NCI-H187 treated with DMSO at 0.1 percent for 48 hours (cell line): ENCODE results near the gene SLC6A2.
"Not testable (repeated sequence)": the region's sequence is repeated elsewhere in the genome, so short reads cannot be mapped to it uniquely, and the experiment has no call there.

ENCODE experiments used
- DNase-seq: peaks from one replicate; lab custom pipeline; 2025; lab: John Stamatoyannopoulos, UW

The SLC6A2 gene

DNA sequence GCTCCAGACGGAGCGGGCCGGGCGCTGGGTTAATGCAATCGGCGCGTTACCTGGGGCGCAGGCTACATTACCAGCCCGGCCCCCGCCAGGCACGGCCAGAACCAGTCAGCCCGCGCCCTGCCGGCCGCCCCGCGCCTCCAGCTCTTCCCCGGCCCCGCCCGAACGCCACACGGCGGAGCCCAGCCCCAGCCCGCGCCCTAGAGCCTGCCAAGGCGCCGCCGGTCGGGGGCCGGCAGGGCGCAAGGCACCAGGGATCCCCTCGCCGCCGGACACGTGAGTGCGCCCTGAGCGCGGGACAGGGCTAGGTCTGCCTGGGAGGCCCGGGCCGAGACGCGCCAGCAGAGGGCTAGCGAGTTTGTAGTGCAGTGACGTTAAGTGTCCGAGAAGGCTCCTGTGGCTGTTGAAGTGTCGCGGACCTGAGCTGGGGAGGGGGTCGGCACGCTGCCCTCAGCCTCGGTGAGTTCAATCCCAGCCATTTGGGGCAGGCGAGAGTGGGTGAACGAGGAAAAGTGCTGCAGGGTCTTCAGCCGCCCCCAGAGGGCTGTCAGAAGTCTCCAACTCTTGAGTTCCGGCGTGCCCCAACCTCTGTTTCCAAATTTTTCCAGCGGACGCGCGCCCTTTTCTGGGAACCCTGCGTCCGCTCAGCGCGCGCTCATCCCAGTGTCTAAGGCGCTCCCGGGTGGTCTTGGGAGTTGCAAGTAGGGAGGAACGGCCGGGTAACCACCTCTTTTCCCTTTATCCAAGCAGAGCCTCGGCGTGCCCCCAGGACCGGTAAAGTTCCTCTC lies at the start of gene SLC6A2:
TSS of gene SLC6A2 (plus strand) at position 92 of the 785 bp plus-strand sequence. CDS start 707 bp downstream, outside the sequence.
- no peak for DNase-seq

DNA sequence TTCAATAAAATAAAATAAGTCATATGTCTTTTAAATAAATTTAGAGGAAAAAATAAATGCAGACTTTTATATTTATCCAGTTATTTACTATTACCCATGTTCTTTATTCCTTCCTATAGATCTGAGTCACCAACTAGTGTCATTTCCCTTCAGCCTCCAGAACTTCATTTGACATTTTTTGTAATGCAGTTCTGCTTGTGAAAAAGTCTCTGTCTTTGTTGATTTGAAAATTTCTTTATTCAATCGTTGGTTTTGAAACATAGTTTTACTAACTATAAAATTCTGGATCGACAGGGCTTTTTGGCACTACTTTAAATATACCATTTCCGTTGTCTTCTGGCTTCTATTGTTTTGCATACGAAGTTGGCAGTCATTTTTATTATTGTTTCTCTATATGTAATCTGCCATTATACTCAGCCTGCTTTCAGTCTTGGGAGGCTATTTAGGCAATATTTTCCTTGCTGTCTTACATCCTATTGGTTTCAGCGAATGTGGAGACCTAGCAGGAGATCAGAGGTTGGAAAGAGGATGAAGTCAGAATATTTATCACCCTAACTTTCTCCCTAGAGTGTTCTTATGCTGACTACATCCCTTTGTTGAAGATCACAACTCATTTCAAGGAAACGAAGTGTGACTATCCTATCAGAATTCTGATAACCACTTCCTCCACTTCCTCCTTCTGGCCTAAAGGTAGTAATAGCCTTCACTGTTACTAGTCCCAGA lies 42.0 kb upstream of the SLC6A2 start:
- DNase-seq = no peak

DNA sequence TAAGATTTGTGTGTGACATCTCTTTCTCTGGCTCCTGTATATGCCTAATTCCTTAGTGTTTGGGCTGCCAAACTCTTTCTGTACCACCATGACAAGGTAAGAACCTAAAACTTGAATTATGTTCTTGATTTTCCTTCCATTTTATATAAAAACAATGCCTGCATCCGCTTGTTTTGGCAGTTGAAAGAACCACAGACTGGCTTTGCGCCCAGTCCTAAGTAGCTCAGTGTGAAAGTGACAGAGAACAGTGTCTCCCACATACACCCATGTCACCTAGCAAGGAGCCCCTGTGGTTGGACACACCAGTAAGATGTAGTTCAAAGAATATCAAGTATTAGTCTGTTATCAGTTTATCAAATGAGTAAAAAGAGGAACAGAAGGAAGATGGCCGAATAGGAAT lies 40.7 kb upstream of the SLC6A2 start:
- DNase-seq = no peak

DNA sequence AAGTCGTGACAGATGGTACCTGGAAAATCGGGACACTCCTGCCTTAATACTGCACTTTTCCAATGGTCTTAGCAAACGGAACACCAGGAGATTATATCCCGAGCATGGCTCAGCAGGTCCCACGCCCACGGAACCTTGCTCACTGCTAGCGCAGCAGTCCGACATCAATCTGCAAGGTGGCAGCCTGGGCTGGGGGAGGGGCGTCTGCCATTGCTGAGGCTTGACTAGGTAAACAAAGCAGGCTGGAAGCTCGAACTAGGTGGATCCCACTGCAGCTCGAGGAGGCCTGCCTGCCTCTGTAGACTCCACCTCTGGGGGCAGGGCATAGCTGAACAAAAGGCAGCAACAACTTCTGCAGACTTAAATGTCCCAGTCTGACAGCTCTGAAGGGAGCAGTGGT lies 40.1 kb upstream of the SLC6A2 start:
- DNase-seq = not testable (repeated sequence)

DNA sequence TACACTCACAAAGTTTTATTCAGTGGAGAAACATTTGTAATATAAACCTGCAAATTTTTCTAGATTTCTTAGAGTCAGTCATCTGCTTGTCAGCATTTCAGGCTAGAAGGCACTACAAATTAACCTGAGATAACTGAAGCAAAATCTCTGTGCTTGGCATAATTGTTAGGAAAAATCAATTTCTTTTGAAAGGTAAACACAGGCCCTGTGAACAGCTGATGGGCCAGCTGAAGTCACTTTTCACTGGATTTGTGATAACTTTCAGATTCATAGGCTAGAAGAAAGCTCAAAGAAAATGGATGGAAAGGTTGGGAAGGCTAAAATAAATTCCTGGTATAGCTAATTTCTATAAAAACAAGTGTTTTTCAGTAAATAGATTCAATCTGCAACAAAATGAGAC lies 34.0 kb upstream of the SLC6A2 start:
- no peak for DNase-seq

DNA sequence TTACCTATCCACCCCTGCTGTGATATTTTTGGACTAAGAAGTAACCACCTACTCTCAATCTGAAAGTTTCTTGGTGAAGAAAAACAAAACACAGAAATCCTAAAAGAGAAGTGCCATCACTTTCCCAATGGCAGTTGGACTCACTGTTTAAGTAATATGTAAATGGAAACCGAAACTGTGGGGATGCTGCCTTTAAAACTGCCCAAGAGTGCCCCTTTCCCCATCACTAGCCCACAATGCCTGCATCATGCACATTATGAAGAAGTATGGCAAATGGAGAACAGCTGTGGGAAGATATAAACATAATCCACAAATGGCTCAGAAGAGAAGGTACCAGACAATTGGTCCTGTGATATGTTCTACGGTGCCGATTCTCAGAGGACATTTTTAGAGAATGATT lies 33.5 kb upstream of the SLC6A2 start:
- DNase-seq = no peak

DNA sequence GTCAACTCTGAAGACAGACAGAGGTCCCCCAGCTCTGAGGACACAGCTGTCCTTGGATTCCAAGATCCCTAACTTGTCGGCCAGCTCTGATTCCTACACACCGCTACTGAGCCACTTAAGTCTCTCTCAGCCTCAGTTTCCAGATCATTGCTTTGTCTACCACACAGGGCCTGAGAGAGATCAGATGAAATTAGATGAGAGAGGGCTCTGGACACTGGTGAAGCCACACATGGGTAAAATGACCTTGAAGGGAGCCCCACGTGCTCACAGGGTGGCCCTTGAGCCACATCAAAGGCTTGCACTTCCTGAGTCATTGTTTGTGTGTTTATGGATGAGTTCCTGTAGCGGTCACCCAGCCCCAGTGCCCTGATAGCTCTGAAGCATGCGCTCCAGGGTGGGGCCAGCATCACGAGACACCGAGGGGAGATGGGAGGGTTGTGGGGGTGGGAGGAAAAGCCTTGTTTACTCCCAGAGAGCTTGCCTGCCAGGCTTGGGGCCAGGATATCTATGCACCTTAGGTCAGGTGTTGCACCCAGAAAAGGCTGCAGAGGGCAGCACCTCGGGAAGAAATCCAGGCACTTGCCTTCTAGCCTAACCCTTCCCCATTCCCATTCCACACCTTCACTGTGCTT lies 32.7 kb upstream of the SLC6A2 start:
- DNase-seq = no peak

DNA sequence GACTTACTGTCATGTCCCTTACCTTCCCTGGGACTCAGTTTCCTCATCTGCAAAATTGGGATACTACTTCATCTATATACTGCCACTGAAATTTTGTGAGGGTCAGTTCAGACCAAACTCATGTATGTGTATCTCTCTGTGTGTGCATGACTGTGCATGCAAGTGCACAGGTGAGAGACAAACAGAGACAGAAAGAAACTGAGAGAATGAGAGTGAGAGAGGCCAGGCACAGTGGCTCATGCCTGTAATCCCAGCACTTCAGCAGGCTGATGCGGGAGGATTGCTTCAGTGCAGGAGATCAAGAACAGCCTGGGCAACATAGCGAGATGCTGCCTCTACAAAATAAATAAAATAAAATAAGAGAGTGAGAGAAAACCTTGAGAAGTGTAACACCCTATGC lies 32.1 kb upstream of the SLC6A2 start:
- DNase-seq = no peak

DNA sequence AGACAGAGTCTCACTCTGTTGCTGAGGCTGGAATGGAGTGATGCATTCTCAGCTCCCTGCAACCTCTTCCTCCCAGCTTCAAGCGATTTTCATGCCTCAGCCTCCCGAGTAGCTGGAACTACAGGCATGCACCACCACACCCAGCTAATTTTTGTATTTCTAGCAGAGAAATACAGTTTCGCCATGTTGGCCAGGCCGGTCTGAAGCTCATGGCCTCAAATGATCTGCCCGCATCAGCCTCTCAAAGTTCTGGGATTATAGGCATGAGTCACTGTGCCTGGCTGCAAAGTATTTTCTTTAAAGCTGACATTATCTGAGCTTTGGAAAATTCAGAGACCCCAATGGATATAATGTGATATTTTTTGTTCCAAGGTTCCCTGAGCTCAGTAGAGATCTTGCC lies 31.1 kb upstream of the SLC6A2 start:
- DNase-seq = no peak

DNA sequence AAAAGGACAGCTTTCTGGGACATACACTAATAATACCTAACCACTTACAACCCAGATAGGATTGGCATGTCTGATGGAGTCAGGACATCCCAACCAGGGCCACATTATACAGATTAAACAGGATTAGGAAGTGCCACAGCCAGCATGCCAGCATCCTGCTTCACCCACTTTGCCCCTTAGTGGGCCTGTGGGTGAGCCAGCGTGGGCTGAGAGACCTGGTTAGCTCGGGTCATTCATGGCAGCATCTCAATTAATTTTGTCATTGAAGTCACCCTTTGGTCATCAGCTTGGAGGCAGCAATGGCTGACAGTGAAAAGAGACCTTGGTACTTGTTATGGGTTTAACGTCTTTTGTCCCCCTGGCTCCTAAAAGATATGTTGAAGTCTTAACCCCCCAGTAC lies 29.9 kb upstream of the SLC6A2 start:
- DNase-seq = no peak

DNA sequence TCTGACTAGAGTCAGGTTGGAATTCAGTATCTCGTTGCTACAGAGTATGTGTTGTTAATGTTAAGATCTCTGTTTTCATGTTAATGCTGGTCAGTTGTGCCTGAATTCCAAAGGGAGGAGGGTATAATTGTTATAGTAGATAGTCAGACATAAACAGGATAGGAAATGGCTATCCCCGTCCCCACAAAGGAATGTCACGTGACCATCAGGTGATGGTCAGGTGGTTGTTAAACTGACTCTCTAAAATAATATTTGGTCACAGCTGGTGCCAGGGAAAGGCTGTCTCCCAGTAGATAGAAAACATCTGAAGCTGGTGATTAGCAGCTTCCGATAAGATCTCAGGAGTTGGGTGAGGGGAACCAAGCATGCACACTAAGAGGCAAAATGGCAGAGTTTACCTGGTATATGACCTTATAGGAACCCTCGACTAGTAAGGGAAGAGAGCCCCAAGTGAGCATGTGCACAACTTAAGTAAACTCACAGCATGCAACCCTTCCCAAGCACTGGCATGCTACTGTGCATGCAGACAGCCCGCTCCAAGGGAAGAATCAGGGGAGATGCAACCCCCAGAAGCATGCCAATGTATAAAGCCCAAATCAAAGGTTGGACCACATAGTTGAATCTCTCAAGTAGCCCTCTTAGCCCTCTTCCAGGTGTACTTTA lies 27.4 kb upstream of the SLC6A2 start:
- DNase-seq = no peak

DNA sequence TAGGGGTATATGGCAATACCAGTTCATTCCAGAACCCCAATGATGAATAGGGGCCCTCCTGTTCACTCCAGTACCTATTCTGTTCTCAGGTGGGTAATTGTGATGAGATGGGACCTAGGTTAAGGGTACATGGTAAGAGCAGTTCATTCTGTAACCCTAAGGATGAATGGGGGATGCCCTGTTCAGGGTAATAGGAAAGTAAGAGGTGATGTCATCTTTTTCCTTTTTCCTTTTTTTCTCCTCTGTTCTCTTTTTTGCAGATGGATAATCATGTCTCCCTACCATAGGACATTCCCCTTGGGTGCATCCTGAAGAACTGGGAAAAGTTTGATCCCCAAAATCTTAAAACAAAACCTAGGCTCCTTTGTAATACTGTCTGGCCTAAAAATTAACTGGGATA lies 25.0 kb upstream of the SLC6A2 start:
- no peak for DNase-seq

DNA sequence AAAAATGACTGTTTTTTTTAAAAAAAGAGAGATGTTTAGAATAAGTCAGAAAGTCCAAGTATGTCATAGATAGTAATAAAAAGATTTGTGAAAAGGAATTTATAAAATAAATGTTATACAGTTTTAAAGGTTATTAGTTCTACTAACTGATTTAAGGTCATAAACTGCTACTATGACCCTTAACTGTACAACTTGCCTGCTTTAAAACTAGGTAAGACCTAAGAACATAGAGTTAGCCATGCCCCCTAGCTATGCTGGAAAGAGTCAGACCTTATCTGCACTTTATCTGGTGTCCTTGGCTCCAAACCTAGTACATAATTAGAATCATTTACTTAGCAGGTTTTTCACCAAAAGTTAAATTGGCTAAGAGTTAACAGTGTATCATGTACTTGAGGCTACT lies 23.5 kb upstream of the SLC6A2 start:
- no peak for DNase-seq

DNA sequence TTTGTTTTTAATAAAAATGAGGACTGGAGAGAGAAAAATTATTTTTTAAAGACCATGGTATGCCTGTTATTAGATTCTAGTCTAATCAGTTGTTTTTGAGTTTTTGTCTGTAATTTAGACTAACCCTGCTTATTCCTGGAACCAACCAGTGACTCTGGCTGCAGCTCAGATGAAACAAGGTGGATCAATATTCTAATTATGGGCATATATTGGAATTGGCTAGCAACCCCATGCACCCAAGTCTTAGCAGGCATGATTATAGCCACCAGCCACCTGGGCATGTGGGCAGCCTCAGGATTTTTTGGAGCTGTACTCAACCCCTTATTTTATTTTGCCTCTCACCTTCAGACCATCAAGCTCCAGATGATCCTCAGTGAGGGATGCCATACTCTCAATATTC lies 21.6 kb upstream of the SLC6A2 start:
- DNase-seq = no peak

DNA sequence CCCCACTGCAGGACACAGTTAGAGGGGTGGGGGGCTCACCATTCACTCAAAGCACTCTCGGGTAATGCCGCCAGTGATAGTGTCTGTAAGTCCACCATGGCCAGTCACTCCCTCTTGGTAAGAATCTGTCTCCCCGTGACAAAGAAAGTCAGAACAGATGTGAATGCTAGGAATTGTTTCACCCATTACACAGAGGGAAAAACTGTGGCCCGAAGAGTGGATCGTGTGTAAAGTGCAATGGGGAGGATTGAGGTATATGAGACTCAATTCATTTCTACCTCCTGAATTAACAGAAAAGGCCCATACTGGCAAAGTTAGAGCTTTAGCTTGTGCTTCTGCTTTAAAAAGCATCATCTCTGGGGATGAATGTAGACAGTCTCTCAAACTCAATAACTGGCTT lies 17.5 kb upstream of the SLC6A2 start:
- no peak for DNase-seq

DNA sequence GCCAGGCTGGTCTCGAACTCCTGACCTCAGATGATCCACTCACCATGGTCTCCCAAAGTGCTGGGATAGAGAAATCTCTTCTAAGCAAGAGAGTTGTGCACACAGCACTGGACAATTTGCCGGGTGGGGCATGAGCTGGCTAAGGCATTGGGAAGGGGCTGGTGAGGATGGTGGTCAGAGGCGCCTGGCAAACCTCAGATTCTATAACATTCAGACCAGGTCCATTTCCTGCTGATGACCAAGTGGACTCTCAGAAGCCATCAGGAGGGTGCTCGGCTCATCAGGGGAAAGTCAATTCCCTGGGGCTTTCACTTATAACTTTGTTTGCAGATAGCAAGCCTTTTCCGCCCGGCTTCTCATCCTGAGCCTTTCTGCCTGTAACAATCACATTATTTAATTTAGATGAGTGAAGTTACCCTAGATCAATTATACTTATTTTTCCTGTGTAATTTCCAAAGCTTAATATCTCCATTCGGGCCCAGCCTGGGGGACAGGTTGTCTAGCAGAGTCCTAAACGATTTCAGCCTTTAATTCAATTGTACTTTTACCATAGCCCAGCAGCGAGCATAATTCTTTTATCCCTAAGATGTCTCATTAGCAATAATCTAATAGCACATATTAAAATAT lies 15.0 kb upstream of the SLC6A2 start:
- DNase-seq = no peak

DNA sequence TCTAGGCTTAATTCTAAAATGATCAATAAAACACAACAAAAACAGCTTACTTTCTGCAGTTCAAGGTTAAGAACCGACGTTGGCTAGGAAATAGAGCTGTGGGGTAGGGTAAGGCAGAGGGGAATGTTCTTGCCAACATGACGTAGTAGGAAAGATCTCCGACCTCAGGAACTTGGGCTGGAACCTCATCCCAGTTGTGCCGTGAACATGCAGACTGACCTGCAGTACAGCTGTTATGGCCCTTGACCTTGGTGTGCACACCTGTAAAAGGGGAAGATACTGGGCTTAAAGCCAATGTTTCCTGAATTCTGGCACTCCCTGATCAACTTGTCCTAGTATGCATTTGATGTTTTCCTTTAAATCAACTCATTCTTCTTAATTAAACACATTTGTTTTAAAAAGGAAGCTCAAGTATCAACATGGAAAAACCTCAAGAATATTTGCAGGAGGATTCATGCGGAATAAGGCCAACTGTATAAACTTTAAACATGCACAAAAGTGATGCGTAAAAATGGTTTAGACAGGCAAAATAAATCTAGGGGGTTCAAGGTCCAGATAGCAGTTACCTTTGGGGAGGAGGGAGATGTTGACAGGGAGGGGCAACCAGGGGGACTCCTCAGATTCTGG lies 14.2 kb upstream of the SLC6A2 start:
- DNase-seq = no peak

DNA sequence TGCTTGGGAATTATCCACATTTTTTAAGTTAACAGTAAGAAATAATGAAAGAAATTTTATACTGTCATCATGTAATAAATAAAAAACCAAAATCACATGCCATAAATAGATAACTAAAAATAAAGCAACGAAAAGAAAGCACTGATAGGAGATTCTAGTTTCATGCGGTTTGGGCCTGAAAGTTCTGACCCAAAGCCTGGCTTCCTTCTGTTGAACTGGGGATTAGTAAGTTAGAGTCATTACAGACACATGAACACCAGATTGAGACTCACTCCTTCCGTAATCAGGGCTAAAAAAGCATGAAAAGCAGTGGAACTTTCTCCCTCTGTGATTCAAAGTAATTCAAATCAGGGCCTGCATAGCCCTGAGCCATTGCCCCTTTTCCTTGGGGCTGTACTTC lies 13.2 kb upstream of the SLC6A2 start:
- DNase-seq = no peak

DNA sequence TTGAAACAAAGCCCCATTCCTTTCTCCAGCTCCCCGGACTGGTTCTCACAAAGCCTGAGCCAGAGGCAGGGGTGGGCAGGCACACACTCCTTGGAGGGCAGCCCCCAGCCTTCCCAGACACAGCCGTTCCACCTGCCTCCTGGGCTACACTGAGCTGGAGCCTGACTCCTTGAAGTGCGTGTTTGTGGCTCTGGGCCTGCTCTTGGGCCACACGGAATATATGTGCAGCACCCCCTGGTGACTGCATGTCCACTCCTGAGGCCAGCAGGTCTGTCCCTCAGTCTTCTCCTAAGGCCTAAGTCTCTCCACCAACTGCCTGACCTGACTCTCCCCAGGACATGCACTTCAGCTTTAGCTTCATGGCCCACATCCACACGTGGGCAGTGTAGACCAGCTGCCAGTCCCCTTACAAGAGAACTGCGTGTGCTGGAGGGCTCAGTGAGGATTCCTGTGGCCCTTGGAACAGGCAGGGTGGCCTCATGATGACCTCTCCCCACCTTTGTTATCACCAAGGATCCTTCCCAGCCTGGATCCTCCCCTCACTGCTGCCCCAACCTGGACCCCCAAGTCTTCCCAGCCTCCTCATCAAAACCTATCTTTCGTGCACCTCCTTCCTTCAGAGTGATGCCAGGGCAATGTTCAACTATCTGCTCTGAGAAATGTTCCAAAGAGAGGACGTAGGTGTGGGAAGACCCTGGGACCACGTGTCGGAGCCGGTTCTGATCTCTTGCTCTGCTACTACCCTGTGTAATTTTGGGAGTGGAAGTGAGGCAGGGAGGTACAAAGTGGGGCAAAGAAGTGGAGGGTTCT lies 12.4 kb upstream of the SLC6A2 start:
- no peak for DNase-seq

DNA sequence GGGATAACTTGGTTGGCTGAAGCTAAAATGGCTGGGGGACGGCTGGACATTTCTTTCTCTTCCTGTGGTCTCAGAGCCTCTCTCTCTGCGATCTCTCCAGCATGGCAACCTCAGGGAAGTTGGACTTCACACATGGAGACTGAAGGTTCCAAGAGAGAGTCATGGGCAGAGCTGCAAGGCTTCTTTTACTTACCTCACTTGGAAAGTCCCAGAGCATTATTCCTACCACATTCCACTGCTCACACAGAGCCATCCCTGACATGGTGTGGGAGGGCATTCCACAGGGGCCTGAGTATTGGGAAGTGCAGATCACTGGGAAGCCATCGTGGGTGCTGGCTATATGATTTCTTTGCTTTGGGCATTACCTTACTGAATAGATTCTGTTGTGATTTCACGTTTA lies 9.8 kb upstream of the SLC6A2 start:
- DNase-seq = no peak

DNA sequence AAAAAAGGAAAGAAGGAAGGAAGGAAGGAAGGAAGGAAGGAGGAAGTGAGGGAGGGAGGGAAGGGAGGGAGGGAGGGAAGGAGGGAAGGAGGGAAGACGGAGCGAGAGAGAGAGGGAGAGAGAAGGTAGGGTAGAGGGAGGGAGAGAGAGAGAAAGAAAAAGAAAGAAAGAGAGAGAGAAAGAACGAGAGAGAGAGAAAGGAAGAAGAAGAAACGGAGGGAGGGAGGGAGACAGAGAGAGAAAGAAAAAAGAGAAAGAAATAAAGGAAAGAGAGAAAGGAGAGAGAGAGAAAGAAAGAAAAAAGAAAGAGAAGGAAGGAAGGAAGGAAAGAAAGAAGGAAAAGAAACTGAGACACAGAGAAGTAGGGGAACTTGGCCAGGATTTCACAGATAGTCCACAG lies 8.4 kb upstream of the SLC6A2 start:
- no peak for DNase-seq
